HG02970 (cell line): ENCODE data around the gene SRSF11.
A peak's percentile ranks its signal among the peaks of the same experiment; 100 is the strongest.

Source experiments
- ATAC-seq: cut with Tn5 transposase; IDR thresholded peaks from one replicate; pipeline ENCODE4 v1.9.1; 2021; ENCODE audit warnings: mild to moderate bottlenecking, moderate library complexity, moderate number of reproducible peaks; ENCODE audit not compliant: unreplicated experiment, low FRiP score

The SRSF11 gene

GRCh38 chr1:70220015-70220414 lies 1.2 kb upstream of the SRSF11 start:
- no peak for ATAC-seq

DNA sequence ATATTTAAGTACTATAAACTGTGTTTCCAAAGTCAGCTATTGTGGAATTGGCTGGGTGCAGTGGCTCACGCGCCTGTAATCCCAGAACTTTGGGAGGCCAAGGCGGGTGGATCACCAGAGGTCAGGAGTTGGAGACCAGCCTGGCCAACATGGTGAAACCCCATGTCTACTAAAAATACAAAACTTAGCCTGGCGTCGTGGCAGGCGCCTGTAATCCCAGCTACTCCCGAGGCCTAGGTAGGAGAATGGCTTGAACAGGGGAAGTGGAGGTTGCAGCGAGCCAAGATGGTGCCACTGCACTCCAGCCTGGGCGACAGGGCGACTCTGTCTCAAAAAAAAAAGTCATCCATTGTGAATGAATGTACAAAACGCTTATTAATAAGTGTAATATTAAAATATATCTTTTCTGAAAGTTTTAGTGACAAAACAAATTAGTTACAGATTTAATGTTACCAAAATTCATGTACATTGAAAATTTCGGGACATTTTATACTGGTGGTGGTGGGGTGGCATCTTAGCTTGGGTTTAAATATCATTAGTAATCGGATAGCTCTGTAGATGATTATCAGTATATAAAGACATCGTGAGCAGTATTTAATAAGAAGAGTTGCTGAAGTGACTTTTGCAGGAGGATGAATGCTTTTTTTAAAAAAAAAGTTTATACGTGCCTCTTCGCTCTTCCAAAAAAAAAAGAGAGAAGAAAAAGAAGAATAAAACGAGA lies 503 bp upstream of the SRSF11 start:
- ATAC-seq, result peak; percentile 3

GRCh38 chr1:70222716-70223235 lies 1.6 kb downstream of the SRSF11 start:
- ATAC-seq, result no peak

DNA sequence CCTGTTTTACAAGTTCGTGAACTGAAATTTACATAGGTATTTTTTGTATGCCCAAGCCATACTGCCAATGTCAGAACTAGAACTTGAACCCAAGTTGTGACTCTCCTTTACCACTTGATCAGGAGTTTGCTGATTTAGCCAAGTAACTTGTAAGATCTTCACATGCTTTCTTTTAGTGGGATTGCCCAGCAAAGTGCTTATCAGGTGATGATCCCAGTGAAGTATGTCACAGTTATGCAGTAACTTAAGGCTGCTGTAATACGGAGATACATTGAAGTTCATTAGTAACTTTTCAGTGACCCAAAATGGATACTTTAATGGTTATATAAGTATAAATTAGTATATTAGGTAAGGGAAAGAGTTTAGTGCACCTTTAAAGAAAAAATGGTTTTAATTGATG lies 3.8 kb downstream of the SRSF11 start:
- ATAC-seq, result no peak

GRCh38 chr1:70227439-70227838 lies 6.3 kb downstream of the SRSF11 start:
- ATAC-seq, result no peak

GRCh38 chr1:70228670-70229069 lies 7.5 kb downstream of the SRSF11 start:
- no peak for ATAC-seq

GRCh38 chr1:70231475-70231874 lies 10.3 kb downstream of the SRSF11 start:
- no peak for ATAC-seq

DNA sequence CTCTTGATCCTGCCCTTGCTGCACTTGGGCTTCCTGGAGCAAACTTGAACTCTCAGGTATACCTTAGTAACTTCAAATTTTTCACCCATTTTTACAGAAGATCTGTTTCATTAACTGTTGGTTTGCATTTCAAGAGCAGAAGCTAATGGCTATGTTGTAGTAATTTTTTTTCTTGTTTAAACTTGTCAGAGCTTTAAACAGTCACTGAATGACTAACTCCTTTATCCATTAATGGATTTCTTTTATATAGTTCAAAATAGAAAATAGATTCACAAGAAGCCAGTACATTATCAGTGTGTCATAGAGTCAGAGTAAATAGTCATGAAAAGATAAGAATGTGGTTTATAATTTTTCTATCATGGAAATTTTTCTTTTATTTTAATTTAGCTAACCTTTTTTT lies 13.6 kb downstream of the SRSF11 start:
- ATAC-seq, result no peak

- ATAC-seq, result no peak
Measured at GRCh38 chr1:70239940-70240339, 18.8 kb downstream of the SRSF11 start.

- ATAC-seq, result no peak
Measured at GRCh38 chr1:70247122-70247521, 25.9 kb downstream of the SRSF11 start.

DNA sequence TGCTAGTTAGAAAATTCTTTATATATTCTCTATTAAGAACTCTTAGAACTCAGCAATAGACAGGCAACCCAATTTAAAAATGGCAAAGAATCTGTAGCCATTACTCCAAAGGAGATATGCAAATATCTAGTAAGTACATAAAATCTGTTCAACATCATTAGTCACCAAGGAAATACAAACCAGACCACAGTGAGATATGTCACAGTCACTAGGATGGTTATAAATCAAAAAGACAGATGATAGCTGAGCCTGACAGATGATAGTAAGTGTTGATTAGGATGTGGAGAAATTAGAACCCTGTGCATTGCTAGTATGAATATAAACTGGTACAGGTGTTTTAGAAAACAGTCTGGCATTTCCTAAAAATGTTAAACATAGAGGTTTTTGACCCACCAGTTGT lies 26.6 kb downstream of the SRSF11 start:
- no peak for ATAC-seq

DNA sequence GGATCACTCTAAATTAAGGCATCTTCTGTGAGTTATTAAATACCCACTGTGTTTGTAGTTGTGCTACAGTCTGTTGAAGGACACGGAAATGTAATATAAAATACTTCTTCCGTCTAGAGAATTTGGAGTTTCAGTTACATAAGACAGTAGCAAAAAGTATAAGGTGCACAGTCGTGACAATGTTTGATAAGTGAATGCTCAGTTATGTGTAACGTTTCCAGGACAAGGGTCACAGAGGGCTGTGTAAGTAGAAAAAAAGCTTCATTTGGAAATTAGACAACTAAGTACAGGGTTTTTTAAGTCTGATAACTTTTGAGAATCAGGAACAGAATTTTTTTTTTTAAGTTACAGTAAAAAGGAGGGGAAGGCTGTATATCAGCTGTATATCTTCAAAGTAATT lies 27.5 kb downstream of the SRSF11 start:
- no peak for ATAC-seq

- ATAC-seq, result no peak
Measured at GRCh38 chr1:70256664-70257063, 35.5 kb downstream of the SRSF11 start.

GRCh38 chr1:70264839-70265238 lies 43.7 kb downstream of the SRSF11 start:
- ATAC-seq, result no peak

DNA sequence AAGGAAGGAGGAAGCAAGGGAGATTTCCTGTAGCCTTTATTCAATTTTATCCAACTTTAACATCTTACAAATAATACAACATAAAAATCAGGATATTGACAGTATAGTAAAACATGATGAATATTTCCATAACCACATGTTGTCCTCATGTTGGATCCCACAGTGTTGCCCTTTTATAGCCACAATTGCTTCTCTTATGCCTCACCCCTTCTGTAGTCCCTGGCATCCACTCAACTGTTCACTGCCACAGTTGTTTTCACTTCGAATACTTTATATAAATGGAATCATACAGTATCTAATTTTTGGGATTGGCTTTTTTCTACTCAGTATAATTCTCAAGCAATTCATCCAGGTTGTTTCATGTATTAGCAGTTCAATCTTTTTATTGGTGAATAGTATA lies 44.8 kb downstream of the SRSF11 start:
- no peak for ATAC-seq

DNA sequence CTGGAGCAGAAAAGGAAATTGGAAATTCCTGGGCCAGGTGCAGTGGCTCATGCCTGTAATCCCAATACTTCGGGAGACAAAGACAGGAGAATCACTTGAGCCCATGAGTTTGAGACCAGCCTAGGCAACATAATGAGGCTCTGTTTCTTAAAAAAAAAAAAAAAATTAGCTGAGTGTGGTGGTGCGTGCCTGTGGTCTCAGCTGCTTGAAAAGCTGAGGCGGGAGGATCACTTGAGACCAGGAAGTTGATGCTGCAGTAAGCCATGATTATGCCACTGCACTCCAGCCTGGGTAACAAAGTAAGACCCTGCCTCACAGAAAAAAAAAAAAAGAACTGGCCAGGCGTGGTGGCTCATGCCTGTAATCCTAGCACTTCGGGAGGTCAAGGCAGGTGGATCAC lies 56.7 kb downstream of the SRSF11 start:
- ATAC-seq, result no peak

DNA sequence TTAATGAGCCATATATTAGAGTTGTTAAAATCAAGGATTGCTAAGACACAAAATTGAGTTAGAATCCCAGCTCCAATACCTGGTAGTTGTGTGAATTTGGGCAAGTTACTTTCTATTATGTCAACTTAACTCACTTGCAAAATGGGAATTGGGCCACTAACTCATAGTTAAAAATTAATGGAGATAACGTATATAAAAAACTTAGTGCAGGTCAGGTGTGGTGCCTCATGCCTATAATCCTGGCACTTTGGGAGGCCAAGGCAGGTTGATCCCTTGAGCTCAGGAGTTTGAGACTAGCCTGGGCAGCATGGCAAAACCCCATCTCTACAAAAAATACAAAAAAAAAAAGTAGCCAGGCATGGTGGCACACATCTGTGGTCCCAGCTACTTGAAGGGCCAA lies 57.5 kb downstream of the SRSF11 start:
- ATAC-seq, result no peak

DNA sequence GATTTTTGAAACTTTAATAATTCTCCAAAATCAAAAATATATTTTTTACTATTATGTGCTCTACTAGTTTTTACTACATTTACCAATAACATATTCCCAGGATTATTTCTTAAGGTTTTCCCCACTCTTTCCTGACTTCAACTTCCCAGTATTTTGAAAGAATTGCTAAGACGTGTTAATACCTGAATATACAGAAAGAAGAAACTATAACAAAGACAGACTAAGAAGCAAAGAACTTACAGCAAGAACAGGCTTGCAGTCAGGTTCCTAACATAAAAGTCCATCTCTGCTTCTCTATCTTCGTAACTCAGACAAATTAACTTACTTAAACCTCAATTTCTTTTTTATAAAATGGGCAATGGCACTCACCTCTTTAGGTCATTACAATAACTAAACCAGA lies 63.2 kb downstream of the SRSF11 start:
- no peak for ATAC-seq

- ATAC-seq, result no peak
Measured at GRCh38 chr1:70286453-70286852, 65.3 kb downstream of the SRSF11 start.

GRCh38 chr1:70288166-70288565 lies 67.0 kb downstream of the SRSF11 start:
- ATAC-seq, result no peak

- no peak for ATAC-seq
Measured at GRCh38 chr1:70290218-70290617, 69.0 kb downstream of the SRSF11 start.

DNA sequence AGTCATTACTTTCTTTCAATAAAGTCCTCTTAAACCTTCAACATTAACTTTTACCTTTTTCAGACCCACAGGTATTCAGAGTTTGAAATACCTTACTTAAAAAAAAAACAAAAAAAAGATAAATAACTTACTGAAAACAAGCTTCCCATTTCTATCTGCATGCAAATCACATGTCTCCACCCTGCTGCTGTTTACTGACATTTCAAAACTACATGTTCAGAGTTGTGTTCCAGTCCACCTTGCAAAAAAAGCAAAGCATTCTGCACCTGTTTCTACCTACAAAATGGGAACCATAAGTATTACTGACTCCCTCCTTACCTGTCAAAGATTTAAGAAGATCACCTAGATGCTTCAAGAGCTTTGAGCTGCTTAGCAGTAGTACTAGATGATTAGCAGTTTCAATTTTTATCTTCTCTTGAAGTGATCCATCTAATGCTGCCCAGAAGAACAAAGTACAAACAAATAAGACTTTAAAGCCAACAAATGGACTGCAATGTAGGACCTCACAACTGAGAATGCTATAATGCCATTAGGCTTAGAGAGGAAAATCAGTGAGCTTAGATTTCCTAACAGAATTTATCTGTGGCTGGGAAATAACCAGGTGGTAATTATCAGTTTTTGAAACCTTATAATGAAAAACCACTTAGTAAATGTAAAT lies 72.1 kb downstream of the SRSF11 start:
- no peak for ATAC-seq
